K562 (cell line): Measurements from ENCODE around the gene NOS2. TPM values are rescaled to one million over a fixed set of nuclear protein-coding genes. Genes with fewer than 3 reads are reported as not detected.

Source experiments
- ATAC-seq: fragments of 200-7000 bp; cut with Tn5 transposase; 3 replicates; pipeline ENCODE4 v1.9.1; 2020; ENCODE audit warnings: moderate library complexity
- BruUV-seq: library from RNA; stranded (reverse); fragments of 400-500 nt; replicated peaks from 2 replicates; lab custom pipeline; 2021; lab: Mats Ljungman, UMichigan
- CTCF ChIA-PET: fragments of 300-600 bp; formaldehyde crosslinking; extraction: SDS; loops from one replicate; lab custom pipeline; 2021; ENCODE audit warnings: low intra/inter-chr PET ratio; lab: Yijun Ruan, JAX
- POLR2A ChIA-PET: fragments of 300-600, 350-650 bp; sonication (Branson Sonifier 250); formaldehyde crosslinking; extraction: SDS; loops from one replicate; lab custom pipeline; 2021; ENCODE audit warnings: antibody characterized with exemption, inconsistent platforms; lab: Yijun Ruan, JAX
- DNase-seq, 4 experiments: peaks; one replicate each; pipeline versions ENCODE4 v3.0.0 to v3.0.0-alpha.2; 2011 to 2018; ENCODE audit warnings: low spot score in 3 of 4, mixed read lengths in 3 of 4; ENCODE audit errors: extremely low read depth in 1 of 4
- FAIRE-seq: peaks from 2 replicates; lab custom pipeline; 2011; peaks lifted over from hg19 to GRCh38; lab: Jason Lieb, UNC
- H2AFZ ChIP-seq: 2 replicates; pipeline ENCODE4 v1.6.0; 2011; ENCODE audit warnings: low read depth, low read length, control low read depth, inconsistent platforms
- H3K27ac ChIP-seq: fragments of 200-600 bp; 3 replicates; pipeline ENCODE4 v1.8.0; 2011; ENCODE audit warnings: low read depth, mild to moderate bottlenecking, control low read depth, inconsistent platforms, low read length, moderate library complexity, mixed read lengths; ENCODE audit errors: extremely low read depth
- H3K27me3 ChIP-seq, 2 experiments: fragments of 300-600 bp in 1 of 2; 2 replicates in 1 of 2; 3 replicates in 1 of 2; pipeline versions ENCODE4 v1.6.0 to v1.8.0; 2011; ENCODE audit warnings: inconsistent platforms in 2 of 2, low read length in 2 of 2, mild to moderate bottlenecking in 1 of 2, mixed read lengths in 1 of 2, moderate library complexity in 1 of 2; ENCODE audit not compliant: control insufficient read depth in 2 of 2, insufficient read depth in 2 of 2
- H3K36me3 ChIP-seq: fragments of 300-600 bp; 3 replicates; pipeline ENCODE4 v1.8.0; 2011; ENCODE audit warnings: mild to moderate bottlenecking, low read length, inconsistent platforms; ENCODE audit not compliant: control insufficient read depth, insufficient read depth
- H3K4me1 ChIP-seq, 2 experiments: fragments of 200-600 bp in 1 of 2; replicated peaks in 1 of 2; 2 replicates in 1 of 2; 3 replicates in 1 of 2; pipeline versions ENCODE4 v1.5.1 to v1.8.0; 2011; ENCODE audit warnings: inconsistent platforms in 2 of 2, low read length in 2 of 2, mild to moderate bottlenecking in 1 of 2, mixed read lengths in 1 of 2, moderate library complexity in 1 of 2; ENCODE audit not compliant: control insufficient read depth in 2 of 2, insufficient read depth in 2 of 2
- H3K4me2 ChIP-seq: 2 replicates; pipeline ENCODE4 v1.6.1; 2011; ENCODE audit warnings: low read length, control low read depth, inconsistent platforms, mixed read lengths; ENCODE audit not compliant: insufficient read depth
- H3K4me3 ChIP-seq: fragments of 200-600 bp; sonication (generic), shearing (Covaris generic); 2 replicates; pipeline ENCODE4 v1.5.1; 2016; ENCODE audit warnings: control low read depth, inconsistent platforms
- H3K79me2 ChIP-seq: fragments of 200-600 bp; 3 replicates; pipeline ENCODE4 v1.8.0; 2011; ENCODE audit warnings: low read length, inconsistent platforms; ENCODE audit not compliant: control insufficient read depth, insufficient read depth
- H3K9ac ChIP-seq, 2 experiments: 2 replicates each; pipeline versions ENCODE4 v1.6.0 to v1.6.1; 2011; ENCODE audit warnings: low read depth in 2 of 2, low read length in 2 of 2, control low read depth in 1 of 2, inconsistent platforms in 1 of 2, mild to moderate bottlenecking in 1 of 2, mixed read lengths in 1 of 2; ENCODE audit not compliant: insufficient read depth in 1 of 2
- H3K9me1 ChIP-seq: one replicate; pipeline ENCODE4 v1.6.0; 2011; ENCODE audit warnings: inconsistent platforms, mild to moderate bottlenecking, low read length, moderate library complexity; ENCODE audit not compliant: control insufficient read depth, insufficient read depth
- H3K9me3 ChIP-seq: replicated peaks from 2 replicates; pipeline ENCODE4 v1.5.1; 2011; ENCODE audit warnings: low read depth, low read length, inconsistent platforms; ENCODE audit not compliant: control insufficient read depth, insufficient read depth
- H4K20me1 ChIP-seq: replicated peaks from 2 replicates; pipeline ENCODE4 v1.6.1; 2011; ENCODE audit warnings: low read length, inconsistent platforms, mixed read lengths; ENCODE audit not compliant: control insufficient read depth, insufficient read depth
- CTCF ChIP-seq, 3 experiments: IDR thresholded peaks in 2 of 3; conservative IDR thresholded peaks in 1 of 3; 2 replicates each; pipeline ENCODE4 v1.5.1; 2011 to 2012; ENCODE audit warnings: low read length in 3 of 3, mild to moderate bottlenecking in 3 of 3, control low read depth in 2 of 3, improper control_type of control experiment in 1 of 3, inconsistent platforms in 1 of 3, low read depth in 1 of 3, mixed read lengths in 1 of 3, moderate library complexity in 1 of 3; ENCODE audit not compliant: insufficient read depth in 2 of 3
- NR2C2 ChIP-seq, 2 experiments: fragments of 200-800 bp in 1 of 2; sonication (Bioruptor generic) in 1 of 2; sonication (generic) in 1 of 2; formaldehyde crosslinking in 1 of 2; IDR thresholded peaks; 2 replicates each; pipeline versions ENCODE4 v1.6.1 to v1.8.0; 2016 to 2022; ENCODE audit warnings: mild to moderate bottlenecking in 1 of 2, missing compliant biosample characterization in 1 of 2, missing genetic modification characterization in 1 of 2, missing genetic modification reagents in 1 of 2
- NR3C1 ChIP-seq: sonication (generic); formaldehyde crosslinking; IDR thresholded peaks from 2 replicates; pipeline ENCODE4 v1.8.1; 2022; ENCODE audit warnings: missing genetic modification reagents
- WGBS: fragments of 100-300 bp; shearing (Covaris generic); methylation state at CpG from one replicate; pipeline ENCODE4 v1.1.6; 2016; ENCODE audit warnings: low coverage, mixed read lengths; ENCODE audit not compliant: insufficient coverage; ENCODE audit errors: missing lambda C conversion rate; 5-methylcytosine and 5-hydroxymethylcytosine counted together
- in situ Hi-C: fragments of 300-500 bp; cut with MboI; formaldehyde crosslinking; loops from 4 replicates; pipeline ENCODE4 v1.15.0; 2018; ENCODE audit warnings: inconsistent platforms, mixed read lengths
- intact Hi-C: fragments of 100-400 bp; cut with micrococcal nuclease; formaldehyde crosslinking; loops from 2 replicates; pipeline ENCODE4 v1.14.2; 2022
- polyA plus RNA-seq, 8 experiments: library from polyadenylated mRNA; depleted of rRNA in 4 of 8; stranded (reverse) in 5 of 8; unstranded in 3 of 8; fragments of >200 nt; fragmentation: Nextera tagmentation in 2 of 8; fragmentation: Illumina TruSeq in 1 of 8; extraction: Ambion mirVana in 2 of 8; extraction: Trizol in 1 of 8; gene quantifications; 2 replicates each; pipeline versions ENCODE4 v1.2.1 to v1.2.3, GENCODE V29; 2011 to 2014; ENCODE audit warnings: inconsistent platforms in 1 of 8, missing spikeins in 1 of 8
- total RNA-seq, 7 experiments: library from RNA; depleted of rRNA in 6 of 7; stranded (reverse); fragments of >200 nt in 6 of 7; fragmentation: Illumina TruSeq in 2 of 7; extraction: Trizol in 2 of 7; gene quantifications; 2 replicates each; pipeline versions ENCODE4 v1.2.1 to v1.2.3, GENCODE V29; 2011 to 2021; ENCODE audit warnings: low replicate concordance in 1 of 7

NOS2 gene
- total and polyA plus RNA-seq, 9 of the 15 experiments (the other 6 are each of a cell fraction or from before 2014, with no cell fraction given) = not detected

GRCh38 chr17:27748360-27748825 lies 51.9 kb downstream of the NOS2 start:
- no TSS peak for BruUV-seq
- in situ Hi-C loops (loop anchor here (10.0 kb wide), 2 partner anchors 84 to 514 kb away; no protein-coding TSS in a partner anchor), intact Hi-C loops (no loop called here)
- CTCF ChIA-PET = no interaction called here
- Histone ChIP-seq H3K9me3 (no peaks in the 10 kb centered on the region), H3K9ac (no peak overlapping the region), H3K4me1 (no peaks in the 10 kb centered on the region), H3K9me1 (no peaks in the 10 kb centered on the region), H2AFZ (no peak overlapping the region), H3K27me3 (no peaks in the 10 kb centered on the region; a peak in 1 of 5 replicates), H3K4me3 (no peak overlapping the region), H3K4me2 (no peak overlapping the region), H4K20me1 (no peaks in the 10 kb centered on the region), H3K27ac (no peak overlapping the region), H3K79me2 (no peaks in the 10 kb centered on the region), H3K36me3 (no peaks in the 10 kb centered on the region)
- 9% methylated on average over 5 of the region's 5 CpGs for WGBS
- no peak for FAIRE-seq
- no peak for DNase-seq
- no peak for ATAC-seq
- POLR2A ChIA-PET = no interaction called here
- no peak for TF ChIP-seq NR2C2 (CRISPR knock-in tag; IDR thresholded peaks at IDR 0.05)
- peak; percentile 11; the same call in 1 of the 2 replicates for TF ChIP-seq NR2C2 (tag; IDR thresholded peaks at IDR 0.05)
- TF ChIP-seq CTCF (IDR thresholded peaks at IDR 0.05 in 2 of 3, conservative IDR thresholded peaks at IDR 0.05 in 1 of 3; ENCODE audit: insufficient read depth in 2 of 3, low read depth in 1 of 3, low read length in 3 of 3) = 0 out of 6 replicates have a peak, but pooled peaks of 1 of the 3 experiments have one; percentile 3
- no peak for TF ChIP-seq NR3C1
